Upper lobe of left lung (tissue), 4 donors: Measurements from ENCODE around the gene OR5A2.

Experiments
- CTCF ChIP-seq, 6 experiments: fragments of 450-650 bp in 4 of 6; fragments of 200-600 bp in 2 of 6; sonication (generic) in 2 of 6; IDR thresholded peaks; one replicate each; pipeline ENCODE4 v1.5.1; 2016 to 2019; ENCODE audit warnings: antibody characterized with exemption in 6 of 6
- EP300 ChIP-seq, 4 donors: sonication (generic); formaldehyde crosslinking; IDR thresholded peaks; one replicate each; pipeline ENCODE4 v1.5.1; 2017; ENCODE audit warnings: antibody characterized with exemption in 4 of 4, control low read depth in 2 of 4
- POLR2A ChIP-seq, 4 donors: fragments of 450-650 bp; IDR thresholded peaks; one replicate each; pipeline ENCODE4 v1.5.1; 2016 to 2017; ENCODE audit warnings: antibody characterized with exemption in 4 of 4, mild to moderate bottlenecking in 2 of 4

GRCh38 chr11:59456661-59457060 lies 30.4 kb upstream of the OR5A2 start, which contains the start of gene OR4D6:
- no peak for TF ChIP-seq EP300 (IDR thresholded peaks at IDR 0.05)
- TF ChIP-seq POLR2A (IDR thresholded peaks at IDR 0.05), result no peak
- TF ChIP-seq CTCF (IDR thresholded peaks at IDR 0.05), result no peak
